ENCODE measurements around the gene SCO2.

Gene SCO2

DNA sequence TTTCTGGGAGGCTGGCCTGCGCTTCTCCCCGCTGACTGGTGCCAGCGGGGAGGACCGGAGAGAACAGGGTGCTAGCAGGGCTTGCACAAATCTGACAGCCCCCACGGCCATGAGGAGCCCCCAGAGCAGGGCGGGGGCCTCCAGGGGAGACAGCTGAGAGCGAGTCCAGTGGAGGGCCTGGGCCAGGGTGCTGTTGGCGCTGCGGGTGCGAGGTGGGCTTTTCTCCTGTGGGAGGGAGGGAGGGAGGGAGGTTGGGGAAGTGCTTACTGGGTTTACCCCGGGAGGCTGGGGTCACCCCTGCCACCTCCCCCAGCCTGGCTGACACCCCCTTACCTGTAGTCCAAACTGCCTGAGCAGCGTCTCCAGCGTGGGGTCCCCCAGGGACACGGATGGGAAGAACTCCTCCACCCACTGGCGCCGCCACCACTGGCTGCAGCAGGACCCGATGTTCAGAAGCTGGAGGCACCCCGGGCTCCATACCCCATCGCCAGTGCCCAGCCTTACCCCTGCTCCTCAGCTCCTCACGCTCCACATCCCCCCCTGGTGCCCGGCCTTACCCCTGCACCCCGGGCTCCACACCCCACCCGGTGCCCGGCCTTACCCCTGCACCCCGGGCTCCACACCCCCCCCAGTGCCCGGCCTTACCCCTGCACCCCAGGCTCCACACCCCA lies 21.8 kb downstream of the SCO2 start:
- DNase-seq: no peak

DNA sequence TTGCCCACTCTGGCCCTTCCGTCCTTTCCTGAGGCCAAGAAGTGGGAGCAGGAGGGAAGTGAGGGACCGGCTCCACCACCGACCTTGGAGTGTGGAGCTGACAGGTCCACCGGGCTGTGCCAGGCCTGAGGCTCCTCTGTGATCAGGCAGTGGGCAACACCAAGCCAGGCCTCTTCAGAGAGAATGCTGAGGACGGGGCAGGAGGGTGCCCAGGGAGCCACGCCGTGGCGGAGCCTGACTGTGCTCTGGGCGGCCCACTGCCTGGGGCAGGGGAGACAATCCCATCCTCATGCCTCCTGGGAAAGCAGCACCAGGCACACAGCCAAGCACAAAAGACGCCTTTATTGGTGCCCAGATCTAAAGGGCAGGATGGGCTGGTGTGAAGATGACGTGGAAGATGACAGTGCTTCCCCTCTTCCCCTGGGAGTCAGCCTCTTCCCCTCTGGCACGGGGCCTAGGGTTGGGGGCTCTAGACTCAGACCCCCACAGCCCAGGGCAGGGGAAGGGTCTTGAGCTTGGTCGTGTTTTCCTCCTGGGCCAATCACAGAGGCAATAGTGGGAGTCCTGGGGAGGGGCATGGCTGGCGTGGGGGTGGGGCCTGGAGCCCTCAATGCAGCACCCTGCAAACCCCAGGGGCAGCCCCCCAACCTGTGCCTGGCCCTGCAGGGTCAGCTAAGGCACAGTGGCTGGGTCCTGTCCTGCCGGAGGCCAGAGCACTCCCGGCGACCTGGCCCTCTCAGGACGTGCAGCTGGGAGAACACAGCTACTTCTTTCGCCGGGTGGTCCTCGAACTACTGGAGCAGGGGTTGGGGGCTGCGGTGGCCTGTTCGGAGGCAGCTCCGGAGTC lies 22.5 kb downstream of the SCO2 start:
- DNase-seq: no peak

- DNase-seq: no peak
Measured at GRCh38 chr22:50502096-50502495, 23.3 kb downstream of the SCO2 start.

DNA sequence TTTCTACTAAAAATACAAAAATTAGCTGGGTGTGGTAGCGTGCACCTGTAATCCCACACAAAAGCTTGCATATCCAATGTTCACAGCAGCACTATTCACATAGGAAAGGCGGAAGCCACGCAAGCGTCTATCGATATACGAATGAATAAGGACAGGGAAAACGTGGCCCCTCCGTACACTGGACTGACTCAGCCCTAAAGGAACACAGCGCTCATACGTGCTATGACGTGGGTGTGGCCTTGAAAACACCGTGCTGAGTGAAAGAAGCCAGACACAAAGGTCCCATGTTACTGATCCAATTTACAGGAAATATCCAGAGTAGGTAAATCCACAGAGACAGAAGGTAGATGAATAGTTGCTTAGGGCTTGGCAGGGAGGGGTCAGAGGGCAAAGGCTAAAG lies 24.9 kb downstream of the SCO2 start:
- no peak for DNase-seq

DNA sequence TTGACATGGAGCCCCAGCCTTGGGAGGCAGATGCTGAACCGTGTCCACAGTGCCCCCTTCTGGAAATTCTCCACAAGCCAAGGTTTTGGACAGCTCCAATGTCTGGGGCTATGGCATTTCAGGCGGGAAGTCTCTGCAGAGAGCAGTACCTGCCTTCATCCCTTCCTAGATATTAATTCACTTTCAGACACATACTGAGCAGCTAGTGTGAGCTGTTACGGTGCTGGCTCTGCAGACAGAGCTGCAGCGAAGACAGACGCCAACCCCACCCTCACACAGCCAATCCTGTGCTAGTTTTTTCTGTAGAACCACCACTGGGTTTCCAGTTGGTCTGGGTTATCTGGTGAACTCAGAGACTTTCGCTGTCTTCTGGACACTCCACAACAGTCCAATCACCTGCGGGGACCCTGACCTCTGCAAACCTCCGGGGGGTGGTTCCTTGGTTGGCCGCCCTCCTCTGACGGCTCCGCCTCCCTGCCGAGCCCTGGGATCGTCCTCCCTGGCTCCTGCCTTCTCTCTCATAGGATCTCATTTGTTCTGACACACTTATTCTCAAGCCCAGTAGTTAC lies 27.0 kb downstream of the SCO2 start:
- peak in 37 of 56 donors; percentile 3 to 66 (median 29) for DNase-seq

DNA sequence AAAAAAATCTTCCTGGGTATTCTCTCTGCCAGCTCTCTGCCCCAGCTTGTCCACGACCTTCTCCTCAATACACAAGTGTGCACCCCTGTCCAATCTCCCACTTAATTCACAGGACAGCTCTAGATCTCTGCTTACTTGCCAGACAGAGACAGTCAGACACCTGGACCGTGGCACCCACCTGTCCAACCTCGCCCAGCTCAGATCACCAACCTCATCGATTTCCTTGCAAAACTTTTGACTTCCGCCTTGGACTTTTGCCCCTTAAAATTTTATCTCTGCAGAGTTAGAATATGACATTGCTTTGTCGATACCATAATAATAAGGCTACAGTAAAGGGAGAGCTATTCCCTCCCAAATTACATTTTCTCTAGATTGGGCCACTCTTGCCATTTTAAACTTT lies 28.3 kb downstream of the SCO2 start:
- no peak for DNase-seq

DNA sequence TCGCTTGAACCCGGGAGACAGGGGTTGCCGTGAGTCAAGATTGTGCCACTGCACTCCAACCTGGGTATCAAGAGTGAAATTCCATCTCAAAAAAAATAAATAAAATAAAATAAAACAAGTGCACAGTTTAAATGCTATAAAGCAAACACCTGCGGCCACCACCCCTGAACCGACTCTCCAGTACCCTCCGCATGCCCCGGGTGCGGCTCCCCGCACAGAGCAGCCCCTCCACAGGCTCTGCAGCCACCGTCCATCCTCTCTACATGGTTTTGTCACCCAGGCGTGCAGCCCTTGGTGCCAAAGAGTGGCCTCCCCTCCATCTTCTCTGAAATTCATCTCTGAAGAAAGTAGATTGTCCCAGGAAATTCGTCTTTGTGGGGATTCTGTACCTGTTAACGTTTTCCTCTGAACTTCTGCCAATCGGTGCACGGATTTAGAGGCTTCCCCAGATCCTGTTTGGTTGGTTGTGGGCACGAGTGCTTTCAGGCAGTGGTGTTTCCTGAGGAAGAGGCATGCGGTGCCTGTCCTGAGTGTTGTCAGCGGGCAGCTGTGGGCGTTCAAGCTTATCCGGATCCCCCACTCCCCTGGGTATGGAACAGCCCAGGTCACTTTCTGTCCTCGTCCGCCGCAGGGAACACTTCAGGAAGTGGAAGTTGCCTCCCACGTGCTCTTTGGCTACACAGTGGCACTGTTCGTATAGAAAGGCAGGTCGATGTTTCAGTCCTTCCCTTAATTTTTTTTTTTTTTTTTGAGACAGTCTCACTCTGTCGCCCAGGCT lies 34.7 kb downstream of the SCO2 start:
- no peak for DNase-seq

DNA sequence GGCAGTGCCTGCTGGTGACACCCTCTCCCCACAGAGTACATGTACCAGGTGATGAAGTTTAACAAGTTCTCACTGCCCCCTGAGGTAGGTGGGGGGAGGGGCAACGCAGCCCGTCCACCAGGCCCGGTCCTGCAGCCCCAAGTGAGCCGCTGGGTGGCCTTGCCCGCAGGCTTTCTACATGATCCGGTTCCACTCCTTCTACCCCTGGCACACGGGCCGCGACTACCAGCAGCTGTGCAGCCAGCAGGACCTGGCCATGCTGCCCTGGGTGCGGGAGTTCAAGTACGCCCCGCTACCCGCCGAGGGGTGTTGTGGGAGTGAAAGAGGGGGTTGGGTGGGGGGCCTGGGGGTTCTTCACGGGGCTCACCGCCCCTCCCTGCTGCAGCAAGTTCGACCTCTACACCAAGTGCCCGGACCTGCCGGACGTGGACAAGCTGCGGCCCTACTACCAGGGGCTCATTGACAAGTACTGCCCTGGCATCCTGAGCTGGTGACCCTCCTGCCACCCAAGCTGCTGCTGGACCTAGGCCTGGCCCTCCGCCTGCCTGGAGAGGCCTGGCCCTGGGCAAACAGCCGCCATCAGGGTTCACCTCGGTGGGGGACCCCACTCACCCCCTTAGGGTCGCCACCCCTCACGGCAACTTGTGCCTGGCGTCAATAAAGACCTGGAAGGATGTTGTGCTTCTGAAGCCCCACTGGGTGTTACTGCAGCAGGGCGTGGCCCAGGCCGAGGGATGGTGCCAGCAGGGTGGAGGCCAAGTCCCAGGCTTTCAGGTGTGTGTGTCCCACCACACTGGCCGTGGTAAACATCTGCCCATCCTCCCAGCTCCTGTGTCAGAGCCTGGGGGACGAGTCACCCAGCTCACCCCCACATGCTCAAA lies 35.8 kb downstream of the SCO2 start:
- DNase-seq: no peak

DNA sequence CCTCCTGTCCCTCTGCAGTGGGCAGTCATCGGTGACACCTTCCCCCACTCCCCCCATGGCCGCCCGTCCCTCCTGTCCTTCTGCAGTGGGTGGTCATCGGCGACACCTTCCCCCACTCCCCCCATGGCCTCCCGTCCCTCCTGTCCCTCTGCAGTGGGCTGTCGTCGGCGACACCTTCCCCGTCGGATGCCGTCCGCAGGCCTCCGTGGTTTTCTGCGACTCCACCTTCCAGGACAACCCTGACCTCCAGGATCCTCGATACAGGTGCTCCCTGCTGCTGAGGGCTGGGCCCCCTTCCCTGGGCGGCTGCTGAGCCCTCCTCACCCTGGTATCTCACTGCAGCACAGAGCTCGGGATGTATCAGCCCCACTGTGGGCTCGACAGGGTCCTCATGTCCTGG lies 36.5 kb downstream of the SCO2 start:
- no peak for DNase-seq

DNA sequence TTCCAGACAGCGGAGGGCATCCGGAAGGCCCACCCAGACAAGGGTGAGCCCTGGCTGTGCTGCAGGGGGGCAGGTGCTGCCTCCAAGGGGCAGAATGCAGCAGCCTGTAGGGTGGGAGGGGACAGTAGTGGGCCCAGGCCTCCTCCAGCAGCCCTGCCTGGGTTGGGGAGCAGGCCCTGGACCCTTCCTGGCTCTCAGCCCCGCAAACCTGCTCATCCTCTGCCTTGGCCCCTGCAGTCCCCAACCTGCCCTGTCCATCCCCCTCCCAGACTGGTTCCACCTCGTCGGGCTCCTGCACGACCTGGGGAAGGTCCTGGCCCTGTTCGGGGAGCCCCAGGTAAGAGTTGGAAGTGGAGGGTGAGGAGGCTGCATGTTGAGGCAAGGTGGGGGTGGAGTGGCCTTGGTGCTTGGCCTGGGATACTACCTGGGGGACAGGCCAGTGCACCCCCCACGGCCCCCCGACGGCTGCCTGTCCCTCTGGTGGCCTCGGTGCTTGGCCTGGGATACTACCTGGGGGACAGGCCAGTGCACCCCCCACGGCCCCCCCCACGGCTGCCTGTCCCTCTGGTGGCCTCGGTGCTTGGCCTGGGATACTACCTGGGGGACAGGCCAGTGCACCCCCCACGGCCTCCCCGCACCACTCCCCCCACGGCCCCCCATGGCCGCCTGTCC lies 37.3 kb downstream of the SCO2 start:
- DNase-seq: no peak

DNA sequence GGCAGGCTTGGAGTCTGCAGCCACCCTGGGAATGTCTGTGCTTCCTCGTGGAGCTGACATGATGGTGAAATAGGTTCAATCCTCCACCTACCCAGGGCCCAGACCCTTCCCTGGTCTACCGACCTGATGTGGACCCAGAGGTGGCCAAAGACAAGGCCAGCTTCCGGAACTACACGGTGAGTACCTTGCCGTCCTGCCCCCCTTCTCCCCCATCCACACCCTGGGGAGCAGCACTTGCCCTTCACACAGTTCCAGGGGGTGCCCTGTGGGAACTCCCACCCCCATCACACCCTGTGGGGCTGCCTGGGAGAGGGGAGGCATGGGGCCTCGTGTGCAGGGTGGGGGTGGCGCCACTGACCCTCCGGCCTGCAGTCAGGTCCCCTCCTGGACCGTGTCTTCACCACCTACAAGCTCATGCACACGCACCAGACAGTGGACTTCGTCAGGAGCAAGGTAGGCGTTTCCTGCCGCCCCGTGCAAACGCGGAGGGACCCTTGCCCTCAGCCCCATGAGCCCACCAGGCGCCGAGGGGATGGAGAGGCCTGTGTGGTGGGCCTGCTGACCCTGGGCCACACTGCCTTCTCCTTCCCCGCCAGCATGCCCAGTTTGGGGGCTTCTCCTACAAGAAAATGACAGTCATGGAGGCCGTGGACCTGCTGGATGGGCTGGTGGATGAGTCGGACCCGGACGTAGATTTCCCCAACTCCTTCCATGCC lies 38.0 kb downstream of the SCO2 start:
- DNase-seq: no peak

DNA sequence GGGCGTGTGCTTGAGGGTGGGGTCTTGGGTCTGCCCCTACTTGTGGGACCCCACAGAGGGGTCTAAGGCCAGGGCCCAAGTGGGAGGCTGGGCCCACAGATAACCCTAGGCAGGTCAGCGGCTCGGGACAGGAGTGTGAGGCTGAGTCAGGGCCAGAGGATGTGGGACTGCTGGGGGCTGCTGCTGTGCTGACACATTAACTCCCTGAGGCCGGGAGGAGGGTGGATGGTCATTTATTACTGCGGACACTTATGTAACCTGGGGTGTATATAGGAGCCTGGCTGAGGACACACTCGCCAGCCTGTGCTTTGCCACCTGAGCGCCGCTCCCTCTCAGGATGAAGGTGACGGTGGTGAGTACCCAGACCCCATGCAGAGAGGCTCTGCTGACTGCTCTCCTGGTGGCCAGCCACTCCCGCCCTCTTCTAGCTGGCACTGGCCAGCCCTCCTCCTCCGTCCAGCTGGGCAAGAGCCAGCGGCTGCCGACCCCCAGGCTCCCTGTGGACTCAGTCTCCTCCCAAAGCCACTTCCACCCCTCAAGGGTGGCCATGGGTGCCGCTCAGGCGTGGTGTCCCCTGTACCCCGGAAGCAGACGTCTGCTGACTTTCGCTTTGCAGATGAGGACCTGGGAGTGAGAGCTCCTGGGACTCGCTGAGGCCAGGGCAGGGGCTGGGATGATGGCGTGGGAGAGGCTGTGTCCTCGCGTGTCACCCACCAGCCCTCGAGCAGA lies 38.7 kb downstream of the SCO2 start, which contains the start of gene MIOX:
Gene MIOX, plus strand, starts transcription at position 299 of the 729 bp plus-strand sequence. Its CDS starts 39 bp downstream, at position 338.
- DNase-seq: no peak

DNA sequence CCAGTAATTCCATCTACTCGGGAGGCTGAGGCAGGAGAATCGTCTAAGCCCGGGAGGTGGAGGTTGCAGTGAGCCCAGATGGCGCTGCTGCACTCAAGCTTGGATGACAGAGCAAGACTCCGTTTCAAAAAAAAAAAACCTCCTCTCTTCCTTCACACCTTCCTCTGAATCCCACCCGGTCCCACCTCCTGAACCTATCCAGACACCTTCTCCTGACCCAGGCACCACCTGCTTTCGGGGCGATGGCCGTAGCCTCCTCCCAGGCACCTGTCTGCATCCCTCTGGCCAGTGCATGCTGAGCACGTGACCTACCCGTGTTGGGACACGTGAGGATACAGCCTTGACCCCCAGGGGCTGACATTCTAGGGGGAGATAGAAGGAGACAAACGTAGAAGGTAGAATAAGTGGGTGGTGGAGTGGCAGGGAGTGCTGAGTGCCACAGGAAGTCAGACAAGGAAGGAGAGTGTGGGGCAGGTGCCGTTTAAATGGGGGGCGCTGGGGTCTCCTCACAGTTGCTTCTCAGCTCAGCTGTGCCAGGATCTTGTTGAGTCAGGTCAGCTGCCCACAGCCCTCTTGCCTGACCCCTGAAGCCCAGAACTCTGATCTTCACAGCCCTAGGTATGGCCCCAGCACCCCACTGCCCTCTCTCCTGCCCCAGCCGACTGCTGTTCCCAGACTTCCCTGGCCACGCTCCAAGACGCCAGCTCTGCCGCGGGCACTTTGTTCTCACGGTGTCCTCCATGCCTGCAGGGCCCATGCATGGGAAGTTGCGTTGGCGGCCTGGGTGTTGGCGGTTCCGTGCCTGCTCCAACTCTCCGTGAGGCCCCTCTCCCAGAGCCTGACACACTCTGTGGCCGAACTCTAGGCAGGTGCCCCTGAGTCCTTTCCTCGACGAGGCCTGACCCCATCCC lies 39.9 kb downstream of the SCO2 start:
- no peak for DNase-seq

DNA sequence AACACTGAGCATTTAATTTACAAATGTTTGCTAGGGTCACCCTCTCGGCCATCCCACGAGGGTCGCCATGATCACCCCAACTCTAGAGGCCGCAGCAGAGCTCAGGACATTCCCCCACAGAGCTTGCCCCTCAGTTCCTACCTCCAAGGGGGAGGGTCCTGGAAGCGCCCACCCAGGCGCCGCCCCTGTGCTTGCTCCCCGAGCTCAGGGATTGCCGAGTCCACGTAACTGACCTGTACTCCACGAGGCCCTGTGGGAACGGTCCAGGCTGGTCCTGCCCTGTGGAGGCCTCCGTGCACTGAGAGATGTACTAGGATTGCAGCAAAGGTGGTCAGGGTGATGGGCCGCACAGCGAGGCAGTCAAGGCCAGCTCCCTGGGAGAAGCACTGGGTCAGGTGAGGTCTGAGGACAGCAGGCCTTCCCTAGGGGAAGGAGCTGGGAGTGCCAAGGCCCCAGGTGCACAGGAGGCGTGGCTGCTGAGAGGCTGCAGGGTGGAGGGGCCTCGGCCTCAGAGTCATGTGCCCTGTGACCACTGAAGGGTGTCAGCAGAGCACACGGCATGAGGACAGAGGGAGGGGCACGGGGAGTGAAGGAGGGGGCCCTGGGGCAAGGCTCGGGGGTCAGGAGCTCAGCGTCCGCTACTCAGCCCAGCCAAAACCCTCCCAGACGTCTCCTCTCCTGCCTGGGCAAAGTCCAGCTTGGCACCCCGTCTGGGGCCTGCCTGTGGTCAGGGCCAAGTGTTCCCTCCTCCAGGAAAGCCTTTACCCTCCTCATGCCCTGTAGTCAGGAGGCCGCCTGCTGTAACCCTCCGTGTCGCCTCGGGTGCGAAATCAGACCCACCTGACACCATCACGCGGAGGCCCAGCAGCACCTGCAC lies 41.2 kb downstream of the SCO2 start:
- no peak for DNase-seq

DNA sequence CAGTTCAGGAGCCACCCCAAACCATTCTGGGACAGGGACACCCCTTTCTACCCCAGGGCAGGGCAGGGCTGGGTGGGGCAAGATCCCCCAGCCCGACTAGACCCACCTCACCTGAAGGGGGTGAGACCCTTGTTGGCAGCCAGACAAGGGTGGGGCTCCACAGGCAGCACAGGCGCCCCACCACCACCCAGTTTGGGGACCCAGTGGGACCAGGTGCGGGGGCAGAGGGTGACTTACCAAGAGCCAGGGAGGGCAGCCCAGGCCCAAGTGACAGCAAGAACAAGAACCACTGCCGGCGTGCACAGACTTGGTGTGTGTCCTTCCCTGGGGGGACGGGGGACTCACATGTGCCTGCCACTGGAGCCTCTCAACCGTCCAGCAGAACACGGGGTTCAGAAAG lies 41.8 kb downstream of the SCO2 start:
- DNase-seq: no peak

- DNase-seq: no peak
Measured at GRCh38 chr22:50483106-50483505, 42.3 kb downstream of the SCO2 start.
